Stimulated activated CD4-positive, alpha-beta T cell treated with anti-CD3 and anti-CD28 coated beads, Interleukin-15, amount 100 ng/mL, for 48 hours (primary cell): ENCODE measurements around the gene CUL4B.
A peak's percentile ranks its signal among the peaks of the same experiment; 100 is the strongest.
"Not testable (repeated sequence)": the region's sequence is repeated elsewhere in the genome, so short reads cannot be mapped to it uniquely, and the experiment has no call there.

Source experiments
- DNase-seq, 2 donors: peaks; one replicate each; pipeline ENCODE4 v3.0.0-alpha.2; 2020; ENCODE audit warnings: low read depth in 2 of 2

CUL4B gene

DNA sequence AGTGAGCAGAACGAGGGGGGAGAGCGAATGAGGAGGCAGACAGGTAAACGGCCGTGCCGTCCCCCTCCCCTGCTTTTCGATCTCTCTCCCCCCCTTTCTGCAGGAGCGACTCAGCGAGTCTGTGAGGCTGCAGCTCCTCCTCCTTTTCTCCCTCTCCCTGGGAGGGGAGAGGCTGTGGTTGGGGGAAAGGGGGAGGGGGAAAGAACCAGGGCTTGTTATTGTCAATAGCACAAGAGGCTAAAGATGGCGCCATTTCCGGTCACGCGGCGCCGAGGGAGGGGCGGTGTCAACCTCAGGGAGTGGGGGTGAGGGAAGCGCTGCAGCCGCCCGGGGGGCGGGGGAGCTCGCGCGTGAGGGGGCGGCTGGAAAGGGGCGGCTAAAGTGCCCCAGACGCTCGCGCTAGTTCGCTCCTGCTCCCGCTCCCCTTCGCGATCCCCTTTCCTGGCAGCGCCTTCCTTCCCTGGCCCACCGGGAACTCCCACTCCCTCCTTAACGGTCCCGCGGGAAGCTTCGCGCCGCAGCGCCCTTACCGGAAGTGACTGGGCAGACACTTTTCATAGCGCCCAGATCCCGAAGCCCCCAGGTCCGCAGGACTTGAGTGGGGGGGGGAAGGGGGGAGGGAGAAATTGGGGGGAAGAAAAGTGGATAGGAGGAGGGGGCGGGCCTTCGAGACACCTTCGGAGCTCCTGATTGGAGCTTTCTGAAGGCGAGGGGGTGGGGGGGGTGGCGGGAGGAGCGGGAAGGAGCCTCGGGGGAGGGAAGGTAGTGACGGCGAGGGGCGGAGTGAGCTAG, at the start of gene CUL4B:
Gene CUL4B (minus strand): TSS at position 121 of the 792 bp plus-strand sequence. CDS start 324 bp downstream, outside the sequence.
- DNase-seq: peak; percentile 85 to 86

DNA sequence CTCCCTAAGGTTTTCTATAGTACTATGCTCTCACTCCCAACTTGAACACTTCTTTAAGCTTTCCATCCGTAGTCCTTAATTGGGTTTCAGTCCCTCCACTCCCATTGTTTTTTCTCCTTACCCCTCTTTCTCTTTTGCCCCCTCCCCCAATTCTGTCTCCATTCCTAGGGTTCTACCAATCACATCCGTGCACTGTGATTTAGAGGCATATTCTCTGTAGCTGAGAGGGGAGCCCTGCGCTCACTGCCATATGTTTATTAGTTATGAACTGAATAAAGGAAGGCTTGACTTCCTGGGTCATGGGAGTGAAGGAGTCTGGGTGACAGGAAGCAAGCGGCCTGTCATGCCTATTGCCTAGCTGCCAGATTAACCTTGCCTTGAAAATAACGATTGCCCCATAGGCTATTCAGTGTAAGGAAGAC, 43.6 kb upstream of the CUL4B start:
- no peak for DNase-seq

DNA sequence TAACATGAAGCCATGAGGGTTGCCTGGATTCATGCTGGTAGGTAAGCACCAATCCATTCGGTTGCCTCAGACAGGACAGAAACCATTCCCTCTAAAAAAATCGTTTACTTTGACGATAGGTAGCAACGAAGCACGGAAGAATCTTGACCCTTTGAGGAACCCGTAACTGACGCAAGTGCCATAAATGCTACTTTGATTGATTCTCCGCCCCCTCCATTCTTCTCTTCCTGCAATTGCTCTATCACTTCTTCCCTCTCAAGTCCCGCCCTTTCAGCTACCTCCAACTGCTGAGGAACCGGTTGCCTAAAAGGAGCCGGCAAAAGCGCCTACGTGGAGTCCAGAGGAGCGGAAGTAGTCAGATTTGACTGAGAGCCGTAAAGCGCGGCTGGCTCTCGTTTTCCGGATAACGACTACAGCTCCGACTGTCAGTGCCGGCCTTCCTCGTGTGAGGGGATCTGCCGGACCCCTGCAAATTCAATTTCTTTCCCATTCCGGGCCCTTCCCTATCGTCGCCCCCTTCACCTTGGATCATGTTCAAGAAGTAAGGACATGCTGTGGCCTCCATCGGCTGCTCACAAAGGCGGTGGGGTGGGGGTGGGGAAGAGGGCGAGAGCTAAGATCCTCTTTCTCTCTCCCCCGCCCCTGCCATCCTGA, 43.1 kb upstream of the CUL4B start, which contains the start of gene MCTS1:
Gene MCTS1 (plus strand): TSS at position 395 of the 654 bp plus-strand sequence. CDS start 136 bp downstream, at position 531.
- peak; percentile 58 to 73 for DNase-seq

DNA sequence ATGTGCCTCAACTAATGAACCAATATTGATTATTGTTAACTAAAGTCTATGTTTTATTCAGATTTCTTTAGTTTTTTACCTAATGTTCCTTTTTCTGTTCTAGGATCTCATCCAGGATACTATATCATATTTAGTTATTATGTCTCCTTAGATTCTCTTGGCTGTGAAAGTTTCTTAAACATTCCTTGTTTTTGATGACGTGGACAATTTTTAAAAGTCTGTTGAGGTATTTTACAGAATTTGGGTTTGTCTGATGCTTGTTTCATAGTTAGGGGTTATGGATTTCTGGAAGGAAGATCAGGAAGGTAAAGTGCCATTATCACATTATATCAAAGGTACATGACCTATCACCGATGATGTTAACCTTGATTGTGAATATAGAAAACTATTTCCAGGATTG, 24.9 kb upstream of the CUL4B start:
- no peak for DNase-seq

DNA sequence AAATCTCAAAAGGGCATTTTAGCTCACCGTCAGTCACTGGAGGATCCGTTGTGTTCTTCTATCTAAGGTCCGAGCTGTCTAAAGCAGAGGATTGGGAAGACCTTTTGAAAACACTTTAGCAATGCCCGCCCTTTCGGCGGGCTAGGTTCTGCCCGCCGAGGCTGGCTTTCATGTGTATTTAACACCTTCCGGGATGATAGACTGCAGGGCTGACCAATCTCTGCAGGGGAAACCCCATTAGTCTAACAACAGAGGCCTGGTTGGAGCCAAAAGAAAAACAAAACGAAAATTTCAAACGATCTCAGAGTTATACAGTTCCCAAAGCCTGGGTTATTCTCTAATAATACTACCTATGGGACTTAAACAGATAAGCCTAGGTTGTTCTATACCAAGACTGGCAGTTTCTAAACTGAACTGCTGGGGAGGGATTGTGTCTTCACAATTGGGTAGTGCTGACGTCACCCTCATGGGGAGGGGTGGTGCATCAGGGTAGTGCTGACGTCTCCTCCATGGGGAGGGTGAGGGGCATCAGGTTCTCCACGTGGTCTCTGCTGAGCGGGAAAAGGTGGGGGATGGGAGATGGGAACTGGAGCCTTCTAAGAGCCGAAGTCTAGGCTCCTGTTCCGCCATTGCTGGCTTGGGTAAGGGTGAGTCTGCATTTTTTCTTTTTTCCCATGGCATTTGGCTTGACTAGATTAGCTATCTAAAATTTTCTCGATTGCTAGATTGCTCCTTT, 14.8 kb upstream of the CUL4B start:
- no peak for DNase-seq

DNA sequence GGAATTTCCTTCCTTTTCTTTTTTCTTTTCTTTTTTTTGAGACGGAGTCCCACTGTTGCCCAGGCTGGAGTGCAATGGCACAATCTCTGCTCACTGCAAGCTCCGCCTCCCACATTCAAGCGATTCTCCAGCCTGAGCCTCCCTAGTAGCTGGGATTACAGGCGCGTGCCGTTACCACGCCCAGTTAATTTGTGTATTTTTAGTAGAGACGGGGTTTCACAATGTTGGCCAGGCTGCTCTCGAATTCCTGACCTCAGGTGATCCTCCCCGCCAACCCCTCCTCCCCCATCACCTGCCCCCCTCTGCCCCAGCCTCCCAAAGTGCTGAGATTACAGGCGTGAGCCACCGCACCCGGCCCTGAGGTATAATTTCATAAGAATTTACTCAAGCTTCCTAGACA, 13.0 kb upstream of the CUL4B start:
- not testable (repeated sequence) for DNase-seq

DNA sequence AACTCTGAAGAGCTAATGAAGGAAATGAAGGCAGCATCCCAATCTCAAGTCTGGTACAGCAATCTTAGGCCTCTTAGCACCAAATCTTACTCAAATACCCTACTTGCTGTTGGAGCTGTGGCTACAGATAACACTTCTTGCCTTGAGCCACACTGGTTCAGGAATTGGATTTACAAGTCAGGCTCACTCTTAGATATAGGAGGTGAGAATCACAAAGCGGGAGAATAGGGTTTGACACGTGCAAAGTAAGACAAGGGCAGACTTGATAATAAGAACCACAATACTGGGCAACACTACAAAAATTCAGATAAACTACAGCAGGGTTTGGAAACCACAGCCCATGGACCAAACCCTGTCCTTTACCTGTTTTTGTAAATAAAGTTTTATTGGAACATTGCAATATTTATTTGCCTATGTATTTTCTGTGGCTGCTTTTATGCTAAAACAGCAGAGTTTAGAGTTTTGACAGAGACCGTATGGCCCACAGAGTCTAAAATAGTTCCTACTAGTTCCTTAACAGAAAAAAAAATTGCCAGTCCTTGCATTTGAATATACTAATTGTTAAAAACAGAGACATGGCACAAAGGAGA, 9.3 kb upstream of the CUL4B start:
- DNase-seq: no peak

DNA sequence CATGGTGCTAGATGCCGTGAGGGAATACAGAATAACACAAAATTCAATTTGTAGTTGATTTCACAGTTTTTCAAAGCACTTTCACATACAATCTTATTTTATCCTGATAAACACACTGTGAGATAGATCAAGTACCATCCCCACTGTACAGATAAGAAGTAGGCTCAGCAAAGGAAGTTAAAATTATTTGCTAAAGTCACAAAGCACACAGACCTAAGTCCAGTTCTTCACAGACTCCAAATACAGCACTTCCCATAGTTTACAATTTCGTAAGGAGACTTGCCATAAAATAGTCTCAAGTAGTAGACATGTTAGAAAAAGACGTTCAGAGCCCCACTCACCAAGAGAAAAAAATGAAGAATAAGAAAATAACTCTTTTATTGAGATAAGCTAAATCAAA, 7.8 kb upstream of the CUL4B start:
- no peak for DNase-seq

DNA sequence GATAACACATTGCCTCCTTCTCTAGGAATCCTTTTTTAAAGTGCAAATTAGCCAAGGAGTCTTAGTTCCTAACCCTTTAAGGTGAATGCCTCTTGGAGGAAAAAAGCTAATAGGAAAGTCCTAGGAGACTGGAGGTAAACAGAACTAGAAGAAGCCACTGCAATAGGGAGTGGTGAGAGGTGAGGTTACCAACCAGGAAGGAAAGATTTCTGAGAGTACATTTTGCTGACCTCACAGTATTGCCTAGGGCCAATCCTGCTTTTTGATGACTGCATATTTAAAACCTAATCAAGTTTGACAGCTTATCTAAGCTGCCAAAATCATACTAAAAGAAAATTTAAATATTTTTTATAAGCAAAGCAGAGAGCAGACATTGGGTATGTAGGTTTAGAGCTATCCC, 7.3 kb upstream of the CUL4B start:
- DNase-seq: no peak

DNA sequence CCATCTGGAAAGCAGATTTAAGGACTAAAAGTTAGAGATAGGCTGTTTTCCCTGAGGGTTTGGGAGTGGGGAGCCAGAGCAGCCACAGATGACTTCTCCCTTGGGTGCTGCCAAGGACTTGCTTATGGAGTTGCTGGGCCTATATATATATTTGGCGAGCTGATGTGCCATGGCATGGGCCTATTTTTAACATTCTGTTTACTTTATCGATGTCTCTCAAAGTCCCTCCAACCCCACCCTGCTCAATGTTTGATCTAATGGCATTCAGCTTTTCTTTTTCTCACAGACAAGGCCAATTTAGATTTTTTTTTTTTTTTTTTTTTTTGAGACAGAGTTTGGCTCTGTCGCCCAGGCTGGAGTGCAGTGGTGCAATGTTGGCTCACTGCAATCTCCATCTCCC, 6.1 kb upstream of the CUL4B start:
- DNase-seq: no peak

DNA sequence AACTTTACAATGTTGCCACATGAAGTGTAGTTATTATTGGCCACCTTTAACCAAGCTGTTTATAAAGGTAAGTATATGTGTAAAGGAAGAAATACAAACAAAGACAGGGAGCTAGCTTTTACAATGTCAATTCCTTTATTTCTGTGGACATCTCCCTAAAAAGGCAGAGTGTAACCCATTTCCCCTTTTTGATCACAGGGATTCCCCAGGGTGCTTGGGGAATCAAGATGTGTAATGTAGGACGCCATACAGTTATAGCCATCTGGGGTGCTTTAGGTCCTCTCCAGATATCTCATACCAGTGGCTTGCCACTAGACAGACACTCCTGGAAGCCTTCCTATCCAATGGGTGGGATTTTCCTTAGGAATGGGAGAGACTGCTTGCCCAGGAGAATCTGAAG, 4.2 kb upstream of the CUL4B start:
- DNase-seq: no peak

DNA sequence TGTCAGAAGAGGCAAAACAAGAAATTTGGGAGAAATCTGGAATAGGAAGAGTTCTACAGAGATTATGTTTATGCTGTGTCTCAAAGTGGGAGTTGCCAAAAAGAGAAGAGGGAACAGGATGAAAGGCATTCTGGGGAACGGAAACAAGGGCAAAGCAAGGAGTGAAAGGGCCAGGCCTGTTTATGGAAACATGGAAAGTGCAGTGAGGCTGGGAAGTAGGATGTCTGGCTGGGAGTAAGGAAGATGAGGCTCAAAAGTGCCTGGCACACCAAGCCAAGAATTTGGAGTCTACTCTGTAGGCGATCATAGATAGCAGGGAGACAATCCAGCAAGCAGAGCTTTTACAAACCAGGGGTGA, 1.8 kb upstream of the CUL4B start:
- no peak for DNase-seq

DNA sequence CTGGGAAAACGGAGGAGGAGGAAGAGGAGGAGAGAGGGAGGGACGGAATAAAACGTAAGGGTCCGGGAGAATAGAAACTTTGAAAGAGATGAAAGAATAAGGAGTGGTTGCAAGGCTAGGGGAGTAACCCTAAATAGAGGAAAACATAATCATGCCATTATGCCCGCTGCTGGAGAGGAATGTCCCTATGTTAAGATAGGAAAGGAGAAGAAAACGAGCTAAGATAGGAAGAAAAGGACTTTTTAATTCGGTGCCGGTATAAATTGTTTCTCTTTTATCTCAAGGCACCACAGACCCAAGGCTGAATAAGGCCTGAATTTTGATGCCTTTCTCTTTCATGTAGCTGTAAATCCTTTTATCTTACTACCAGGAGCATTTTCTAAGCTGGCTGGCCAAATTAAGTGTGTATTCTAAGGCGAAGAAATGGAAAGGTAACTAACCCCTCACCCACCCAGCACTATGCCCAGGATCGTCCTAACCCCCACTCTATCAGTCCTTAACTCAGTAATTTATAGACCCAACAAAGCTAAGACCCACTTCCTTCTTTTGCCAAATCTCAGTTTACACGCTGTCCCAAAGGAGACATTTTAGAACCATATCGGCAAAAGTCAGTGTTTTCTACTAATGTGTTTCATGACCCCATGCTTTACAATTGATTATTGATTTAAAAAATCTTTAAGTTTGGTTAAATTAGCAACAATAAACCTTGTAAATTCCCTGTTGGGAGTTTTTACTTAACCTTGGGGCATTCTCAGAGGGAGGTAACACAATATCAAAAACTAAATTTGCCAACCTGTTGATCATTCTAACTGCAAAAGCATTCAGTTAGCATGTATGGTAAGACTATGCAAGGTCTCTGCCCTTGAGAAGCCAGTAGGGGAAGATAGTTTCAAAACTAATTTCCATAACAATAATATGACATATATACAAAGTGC, 1.1 kb upstream of the CUL4B start:
- DNase-seq: no peak

DNA sequence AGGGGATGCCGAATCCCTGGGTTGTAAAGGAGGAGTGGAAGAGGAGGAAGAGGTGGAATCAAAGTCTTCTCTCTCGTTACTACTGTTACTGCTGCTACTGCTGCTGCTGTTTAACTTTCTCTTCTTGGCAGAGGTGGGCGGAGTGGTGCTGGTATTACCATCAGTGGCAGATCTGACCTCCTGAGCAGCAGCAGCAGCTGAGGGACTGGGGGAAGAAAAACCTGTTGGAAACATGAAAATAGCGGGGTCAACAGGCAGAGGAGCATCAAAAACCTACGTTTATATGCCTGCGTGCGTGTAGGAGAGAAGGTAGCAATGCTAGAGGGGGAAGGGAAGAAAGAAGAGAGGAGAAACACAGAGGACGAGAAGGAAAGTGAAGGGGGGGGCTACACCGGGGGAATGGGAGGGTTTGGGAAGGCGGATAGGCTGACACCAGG, 339 bp downstream of the CUL4B start:
- DNase-seq: peak; percentile 6 to 17

DNA sequence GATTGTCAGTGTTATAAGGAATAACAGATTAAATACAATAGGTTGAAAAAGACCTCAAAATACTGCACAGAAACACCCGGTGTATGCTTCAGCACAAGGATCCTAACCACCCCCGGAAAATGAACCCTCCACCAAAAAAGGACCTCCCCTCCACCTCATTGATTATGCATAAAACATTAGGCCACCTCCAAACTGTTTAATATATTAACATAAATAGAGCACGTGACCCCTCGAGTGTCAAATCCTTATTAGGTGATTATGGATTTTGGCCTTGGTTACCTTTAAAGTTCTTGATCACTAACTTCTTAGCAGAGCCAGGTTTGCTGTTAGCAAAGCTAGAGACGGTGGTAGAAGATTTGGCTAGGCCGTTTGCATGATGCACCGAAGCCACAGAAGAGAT, 958 bp downstream of the CUL4B start:
- DNase-seq: no peak

DNA sequence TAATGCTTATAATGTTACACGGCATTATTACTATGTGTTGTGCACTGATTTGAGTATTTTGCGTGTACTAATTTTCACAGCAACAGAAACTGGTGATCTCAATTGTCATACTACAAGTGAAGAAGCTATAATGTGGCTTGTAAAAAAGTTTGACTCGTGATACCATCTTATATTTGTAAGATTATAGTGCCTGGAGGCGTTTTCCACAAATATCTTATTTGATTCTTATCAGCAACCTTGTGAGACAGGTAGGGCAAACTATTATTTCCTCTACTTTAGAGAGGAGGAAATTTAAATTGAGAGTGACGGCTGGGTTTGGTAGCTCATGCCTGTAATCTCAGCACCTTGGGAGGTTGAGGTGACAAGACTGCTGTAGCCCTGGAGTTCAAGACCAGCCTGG, 4.5 kb downstream of the CUL4B start:
- DNase-seq: no peak

DNA sequence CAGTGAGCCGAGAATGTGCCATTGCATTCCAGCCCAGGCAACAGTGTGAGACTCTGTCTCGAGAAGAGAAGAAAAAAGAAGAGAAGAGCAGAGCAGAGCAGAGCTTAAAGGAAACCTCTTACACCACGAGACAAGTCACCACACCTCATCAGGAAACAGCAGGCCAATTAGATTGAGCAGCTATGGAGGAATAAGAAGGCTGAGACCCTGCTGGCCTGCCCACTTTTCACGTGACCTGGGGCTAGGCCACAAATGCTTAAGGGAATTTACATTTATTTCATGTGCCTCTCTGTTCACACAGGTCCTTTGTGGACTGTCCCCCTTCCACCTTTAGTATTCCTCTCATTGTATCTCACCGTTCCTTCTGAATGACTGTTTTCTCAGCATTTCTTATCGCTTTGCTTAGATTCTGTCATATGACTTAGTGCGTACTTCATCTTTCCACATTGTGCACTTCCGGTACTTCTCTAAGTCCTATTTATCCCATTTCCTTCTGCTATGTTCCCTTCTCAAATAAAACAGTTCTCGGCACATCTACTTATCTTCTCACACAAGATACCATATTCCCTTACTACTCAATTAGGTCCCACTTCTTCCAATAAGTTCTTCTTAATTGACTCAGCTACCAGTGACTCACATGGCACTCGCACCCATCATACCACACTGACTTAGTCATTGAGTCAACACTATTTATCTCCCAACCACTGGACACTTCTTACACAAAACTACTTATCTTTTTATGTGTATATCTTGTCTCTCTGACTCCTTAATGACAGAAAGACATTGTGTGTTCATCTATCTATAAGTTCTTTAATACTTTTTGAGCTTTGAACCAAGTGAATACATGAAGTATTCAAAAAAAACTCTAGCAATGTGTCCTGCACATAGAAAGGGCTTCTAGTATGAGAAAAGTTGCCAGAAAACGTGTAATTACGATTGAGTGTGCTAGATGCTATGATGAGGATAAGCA, 11.0 kb downstream of the CUL4B start:
- DNase-seq: peak; percentile 8 to 13

DNA sequence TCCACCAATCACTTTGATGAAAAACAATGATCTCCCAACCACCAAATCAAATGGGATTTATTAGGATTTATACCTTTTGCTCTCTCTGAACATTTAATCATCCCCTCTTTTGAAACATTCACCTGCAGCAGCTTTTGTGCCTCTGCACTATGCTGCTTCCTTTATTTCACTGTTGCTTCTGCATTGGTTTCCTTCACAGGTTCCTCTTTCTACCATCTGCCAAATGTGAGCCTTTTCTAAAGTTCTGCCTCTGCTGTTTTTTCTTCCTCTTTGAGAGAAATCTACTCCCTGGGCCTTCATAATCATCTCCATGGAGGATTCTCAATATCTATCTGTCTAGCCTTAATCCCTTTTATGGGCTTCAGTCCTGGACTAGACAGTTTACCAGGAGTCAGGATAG, 24.7 kb downstream of the CUL4B start:
- DNase-seq: no peak

DNA sequence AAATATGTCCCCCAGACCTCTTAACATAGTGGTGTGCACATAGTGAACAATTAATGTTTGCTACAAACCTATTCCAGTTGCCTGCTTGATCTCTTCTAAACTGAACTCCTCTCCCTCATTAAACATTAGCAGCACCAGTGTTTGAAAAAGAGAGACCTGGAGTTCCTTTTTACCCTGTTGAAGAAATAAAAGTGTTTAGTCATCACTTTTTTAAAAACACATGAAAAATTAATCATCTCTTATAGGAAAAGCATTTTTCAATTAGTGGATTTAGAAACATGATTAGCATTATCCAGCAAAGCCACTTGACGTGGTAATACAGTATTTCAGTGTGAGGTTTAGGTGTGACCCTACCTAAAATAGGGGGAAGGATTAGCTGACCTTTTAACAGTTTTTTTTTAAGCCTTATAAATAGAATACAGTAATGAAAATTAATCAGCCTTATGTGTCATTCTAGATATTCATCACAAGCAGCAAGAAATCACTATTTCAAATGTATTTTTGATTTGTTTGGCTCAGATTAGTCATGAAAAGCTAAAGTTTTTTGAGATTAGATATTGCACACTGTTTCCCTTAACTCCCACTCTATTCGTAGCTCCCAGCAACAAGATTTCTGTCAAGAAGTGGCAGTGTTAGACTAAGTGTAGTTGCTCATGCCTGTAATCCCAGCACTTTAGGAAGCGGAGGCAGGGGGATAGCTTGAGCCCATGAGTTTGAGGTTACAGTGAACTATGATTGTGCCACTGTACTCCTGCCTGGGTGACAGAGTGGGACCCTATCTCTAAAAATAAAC, 26.2 kb downstream of the CUL4B start:
- no peak for DNase-seq
